ENCODE results near the gene POU6F2. TPM values are rescaled to one million over a fixed set of nuclear protein-coding genes. Genes with fewer than 3 reads are reported as not detected.

The POU6F2 gene, protein sequence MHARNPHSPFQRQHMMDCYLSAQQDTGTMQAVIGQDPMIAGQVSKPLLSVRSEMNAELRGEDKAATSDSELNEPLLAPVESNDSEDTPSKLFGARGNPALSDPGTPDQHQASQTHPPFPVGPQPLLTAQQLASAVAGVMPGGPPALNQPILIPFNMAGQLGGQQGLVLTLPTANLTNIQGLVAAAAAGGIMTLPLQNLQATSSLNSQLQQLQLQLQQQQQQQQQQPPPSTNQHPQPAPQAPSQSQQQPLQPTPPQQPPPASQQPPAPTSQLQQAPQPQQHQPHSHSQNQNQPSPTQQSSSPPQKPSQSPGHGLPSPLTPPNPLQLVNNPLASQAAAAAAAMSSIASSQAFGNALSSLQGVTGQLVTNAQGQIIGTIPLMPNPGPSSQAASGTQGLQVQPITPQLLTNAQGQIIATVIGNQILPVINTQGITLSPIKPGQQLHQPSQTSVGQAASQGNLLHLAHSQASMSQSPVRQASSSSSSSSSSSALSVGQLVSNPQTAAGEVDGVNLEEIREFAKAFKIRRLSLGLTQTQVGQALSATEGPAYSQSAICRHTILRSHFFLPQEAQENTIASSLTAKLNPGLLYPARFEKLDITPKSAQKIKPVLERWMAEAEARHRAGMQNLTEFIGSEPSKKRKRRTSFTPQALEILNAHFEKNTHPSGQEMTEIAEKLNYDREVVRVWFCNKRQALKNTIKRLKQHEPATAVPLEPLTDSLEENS
- total RNA-seq: not detected

DNA sequence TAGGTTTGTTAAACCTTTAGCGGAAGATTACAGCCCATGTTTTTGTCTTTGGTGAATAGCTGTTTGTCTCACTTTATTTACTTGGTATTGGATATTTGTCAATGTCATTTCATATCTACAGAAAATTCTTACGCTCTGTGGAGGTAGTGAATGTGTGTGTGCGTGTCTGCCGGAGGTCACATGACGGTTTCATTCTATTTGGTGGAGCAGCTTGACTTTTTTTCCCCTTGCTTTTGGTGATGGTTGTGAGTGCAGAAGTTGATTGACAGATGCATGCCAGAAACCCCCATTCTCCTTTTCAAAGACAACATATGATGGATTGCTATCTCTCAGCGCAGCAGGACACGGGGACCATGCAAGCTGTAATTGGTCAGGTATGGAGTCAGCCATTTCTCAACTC, at the start of gene POU6F2:
Gene POU6F2 (plus strand): TSS at position 225 of the 400 bp plus-strand sequence. CDS start 45 bp downstream, at position 270.

Other genes starting within 250 kb of the POU6F2 start
- gene VPS41, start 68.7 kb upstream of the POU6F2 start, total RNA-seq: 10 to 100 TPM; 51.7 to 55.2 TPM

All from activated naive CD4-positive, alpha-beta T cell treated with anti-CD3 and anti-CD28 coated beads, Interleukin-2, amount 10 ng/mL, durations not matched to agents 5 hours and 36 hours (primary cell).